Epidermal melanocyte (primary cell): ENCODE measurements around the gene PPME1.
A peak's percentile ranks its signal among the peaks of the same experiment; 100 is the strongest.

Experiments used
- DNase-seq: peaks from one replicate; pipeline ENCODE4 v3.0.0; 2011; ENCODE audit warnings: low spot score; ENCODE audit not compliant: insufficient read length

PPME1 gene

GRCh38 chr11:74157169-74157568, 13.9 kb upstream of the PPME1 start:
- DNase-seq: no peak

- no peak for DNase-seq
Measured at GRCh38 chr11:74159642-74160041, 11.4 kb upstream of the PPME1 start.

GRCh38 chr11:74162681-74163467, 8.2 kb upstream of the PPME1 start:
- DNase-seq: no peak

- DNase-seq: no peak
Measured at GRCh38 chr11:74168838-74169237, 2.3 kb upstream of the PPME1 start.

GRCh38 chr11:74169738-74170458, 1.2 kb upstream of the PPME1 start:
- DNase-seq: no peak

GRCh38 chr11:74171630-74171968, 510 bp downstream of the PPME1 start:
- DNase-seq: no peak

- no peak for DNase-seq
Measured at GRCh38 chr11:74171997-74172396, 908 bp downstream of the PPME1 start.

GRCh38 chr11:74175920-74176319, 4.8 kb downstream of the PPME1 start:
- no peak for DNase-seq

GRCh38 chr11:74179234-74180052, 8.4 kb downstream of the PPME1 start:
- DNase-seq: no peak

- DNase-seq: no peak
Measured at GRCh38 chr11:74182635-74183034, 11.5 kb downstream of the PPME1 start.

- no peak for DNase-seq
Measured at GRCh38 chr11:74185285-74185684, 14.2 kb downstream of the PPME1 start.

- no peak for DNase-seq
Measured at GRCh38 chr11:74185695-74186094, 14.6 kb downstream of the PPME1 start.

GRCh38 chr11:74195828-74196227, 24.7 kb downstream of the PPME1 start:
- no peak for DNase-seq

- no peak for DNase-seq
Measured at GRCh38 chr11:74196781-74197486, 25.8 kb downstream of the PPME1 start.

- DNase-seq: peak; percentile 50
Measured at GRCh38 chr11:74203966-74204365, 32.9 kb downstream of the PPME1 start.

- DNase-seq: no peak
Measured at GRCh38 chr11:74204701-74205100, 33.6 kb downstream of the PPME1 start.

- DNase-seq: no peak
Measured at GRCh38 chr11:74205181-74205580, 34.1 kb downstream of the PPME1 start.

GRCh38 chr11:74206746-74207145, 35.7 kb downstream of the PPME1 start:
- no peak for DNase-seq

- no peak for DNase-seq
Measured at GRCh38 chr11:74208507-74208906, 37.4 kb downstream of the PPME1 start.

GRCh38 chr11:74212533-74212932, 41.4 kb downstream of the PPME1 start:
- no peak for DNase-seq

GRCh38 chr11:74220376-74220775, 49.3 kb downstream of the PPME1 start:
- no peak for DNase-seq
